ENCODE data around the gene GFOD1.

DNA sequence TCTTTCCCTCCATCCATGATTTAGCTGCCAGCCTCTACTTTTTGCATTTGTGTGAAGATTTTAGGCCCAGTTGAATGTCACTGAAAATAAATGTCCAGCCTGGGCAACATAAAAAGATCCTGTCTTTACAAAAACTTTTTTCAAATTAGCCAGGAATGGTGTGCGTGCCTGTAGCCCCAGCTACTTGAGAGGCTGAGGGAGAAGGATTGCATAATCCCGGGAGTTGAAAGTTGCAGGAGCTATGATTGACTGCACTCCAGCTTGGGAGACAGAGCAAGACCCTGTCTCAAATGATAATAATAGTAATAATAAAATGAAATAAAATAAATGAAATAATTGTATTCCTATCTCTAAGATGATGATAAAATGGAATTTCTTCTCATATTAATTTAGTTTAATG is 5.0 kb upstream of the GFOD1 start:
- TF ChIP-seq, protein P1, sequence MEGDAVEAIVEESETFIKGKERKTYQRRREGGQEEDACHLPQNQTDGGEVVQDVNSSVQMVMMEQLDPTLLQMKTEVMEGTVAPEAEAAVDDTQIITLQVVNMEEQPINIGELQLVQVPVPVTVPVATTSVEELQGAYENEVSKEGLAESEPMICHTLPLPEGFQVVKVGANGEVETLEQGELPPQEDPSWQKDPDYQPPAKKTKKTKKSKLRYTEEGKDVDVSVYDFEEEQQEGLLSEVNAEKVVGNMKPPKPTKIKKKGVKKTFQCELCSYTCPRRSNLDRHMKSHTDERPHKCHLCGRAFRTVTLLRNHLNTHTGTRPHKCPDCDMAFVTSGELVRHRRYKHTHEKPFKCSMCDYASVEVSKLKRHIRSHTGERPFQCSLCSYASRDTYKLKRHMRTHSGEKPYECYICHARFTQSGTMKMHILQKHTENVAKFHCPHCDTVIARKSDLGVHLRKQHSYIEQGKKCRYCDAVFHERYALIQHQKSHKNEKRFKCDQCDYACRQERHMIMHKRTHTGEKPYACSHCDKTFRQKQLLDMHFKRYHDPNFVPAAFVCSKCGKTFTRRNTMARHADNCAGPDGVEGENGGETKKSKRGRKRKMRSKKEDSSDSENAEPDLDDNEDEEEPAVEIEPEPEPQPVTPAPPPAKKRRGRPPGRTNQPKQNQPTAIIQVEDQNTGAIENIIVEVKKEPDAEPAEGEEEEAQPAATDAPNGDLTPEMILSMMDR (IDR thresholded peaks at IDR 0.05): no peak
- TF ChIP-seq, protein P2, sequence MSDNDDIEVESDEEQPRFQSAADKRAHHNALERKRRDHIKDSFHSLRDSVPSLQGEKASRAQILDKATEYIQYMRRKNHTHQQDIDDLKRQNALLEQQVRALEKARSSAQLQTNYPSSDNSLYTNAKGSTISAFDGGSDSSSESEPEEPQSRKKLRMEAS (IDR thresholded peaks at IDR 0.05; ENCODE audit: low read depth): no peak
- no peak for TF ChIP-seq JUND (IDR thresholded peaks at IDR 0.05)
- no peak for TF ChIP-seq MXI1 (IDR thresholded peaks at IDR 0.05; ENCODE audit: low read depth, low read length)
- TF ChIP-seq POLR2AphosphoS5 (IDR thresholded peaks at IDR 0.05; ENCODE audit: low read depth, low read length): no peak
- TF ChIP-seq SIN3A (IDR thresholded peaks at IDR 0.05; ENCODE audit: borderline replicate concordance, low read depth, low read length): no peak
- no peak for TF ChIP-seq FOXM1 (IDR thresholded peaks at IDR 0.05; ENCODE audit: low read depth)
- no peak for TF ChIP-seq NFIC (IDR thresholded peaks at IDR 0.05; ENCODE audit: borderline replicate concordance)
- TF ChIP-seq CHD2 (IDR thresholded peaks at IDR 0.05; ENCODE audit: low read length, partially characterized antibody): no peak
- TF ChIP-seq GATA2 (CRISPR knock-in tag; IDR thresholded peaks at IDR 0.05): no peak
- no peak for TF ChIP-seq RAD21 (IDR thresholded peaks at IDR 0.05; ENCODE audit: low read length)
